ENCODE data around the gene PNPLA2.

Gene PNPLA2

GRCh38 chr11:790721-791564 is 27.8 kb upstream of the PNPLA2 start:
- Histone ChIP-seq H3K36me3 (ENCODE audit: insufficient read depth) (no peaks in the 10 kb centered on the region), H3K9ac (no peak overlapping the region), H3K4me1 (ENCODE audit: low read depth, poor library complexity, severe bottlenecking) (peaks cover 12% of the 10 kb centered on the region), H3K4me3 (IDR thresholded peaks at IDR 0.05; ENCODE audit: insufficient read depth, low read depth, low read length) (no peak overlapping the region), H2AFZ (ENCODE audit: low read depth) (no peak overlapping the region), H4K20me1 (ENCODE audit: insufficient read depth) (no peaks in the 10 kb centered on the region), H3K27me3 (ENCODE audit: insufficient read depth, low read depth) (no peaks in the 10 kb centered on the region), H3K4me2 (no peak overlapping the region), H3K79me2 (ENCODE audit: insufficient read depth, low read depth) (0 out of 2 replicates have a peak, but pooled peaks cover 4% of the 10 kb centered on the region), H3K27ac (no peak overlapping the region)
- TF ChIP-seq CTCF (conservative IDR thresholded peaks at IDR 0.05; ENCODE audit: low read depth, low read length), result no peak

GRCh38 chr11:791658-792534 is 26.8 kb upstream of the PNPLA2 start:
- Histone ChIP-seq H3K36me3 (ENCODE audit: insufficient read depth) (no peaks in the 10 kb centered on the region), H3K4me2 (no peak overlapping the region), H2AFZ (ENCODE audit: low read depth) (no peak overlapping the region), H3K9ac (no peak overlapping the region), H4K20me1 (ENCODE audit: insufficient read depth) (no peaks in the 10 kb centered on the region), H3K79me2 (ENCODE audit: insufficient read depth, low read depth) (0 out of 2 replicates have a peak, but pooled peaks cover 4% of the 10 kb centered on the region), H3K4me3 (IDR thresholded peaks at IDR 0.05; ENCODE audit: insufficient read depth, low read depth, low read length) (no peak overlapping the region), H3K4me1 (ENCODE audit: low read depth, poor library complexity, severe bottlenecking) (peaks cover 16% of the 10 kb centered on the region), H3K27me3 (ENCODE audit: insufficient read depth, low read depth) (no peaks in the 10 kb centered on the region), H3K27ac (no peak overlapping the region)
- TF ChIP-seq CTCF (conservative IDR thresholded peaks at IDR 0.05; ENCODE audit: low read depth, low read length), result no peak

GRCh38 chr11:792535-792821 is 26.2 kb upstream of the PNPLA2 start:
- Histone ChIP-seq H3K4me1 (ENCODE audit: low read depth, poor library complexity, severe bottlenecking) (peaks cover 16% of the 10 kb centered on the region), H3K27ac (no peak overlapping the region), H3K79me2 (ENCODE audit: insufficient read depth, low read depth) (0 out of 2 replicates have a peak, but pooled peaks cover 4% of the 10 kb centered on the region), H3K9ac (no peak overlapping the region), H3K27me3 (ENCODE audit: insufficient read depth, low read depth) (no peaks in the 10 kb centered on the region), H3K4me2 (no peak overlapping the region), H2AFZ (ENCODE audit: low read depth) (no peak overlapping the region), H4K20me1 (ENCODE audit: insufficient read depth) (no peaks in the 10 kb centered on the region), H3K4me3 (IDR thresholded peaks at IDR 0.05; ENCODE audit: insufficient read depth, low read depth, low read length) (no peak overlapping the region), H3K36me3 (ENCODE audit: insufficient read depth) (no peaks in the 10 kb centered on the region)
- no peak for TF ChIP-seq CTCF (conservative IDR thresholded peaks at IDR 0.05; ENCODE audit: low read depth, low read length)

GRCh38 chr11:792873-793272 is 25.8 kb upstream of the PNPLA2 start:
- Histone ChIP-seq H4K20me1 (ENCODE audit: insufficient read depth) (no peaks in the 10 kb centered on the region), H3K27ac (no peak overlapping the region), H3K27me3 (ENCODE audit: insufficient read depth, low read depth) (no peaks in the 10 kb centered on the region), H3K4me2 (no peak overlapping the region), H2AFZ (ENCODE audit: low read depth) (no peak overlapping the region), H3K9ac (no peak overlapping the region), H3K36me3 (ENCODE audit: insufficient read depth) (no peaks in the 10 kb centered on the region), H3K79me2 (ENCODE audit: insufficient read depth, low read depth) (0 out of 2 replicates have a peak, but pooled peaks cover 4% of the 10 kb centered on the region), H3K4me1 (ENCODE audit: low read depth, poor library complexity, severe bottlenecking) (peaks cover 16% of the 10 kb centered on the region), H3K4me3 (IDR thresholded peaks at IDR 0.05; ENCODE audit: insufficient read depth, low read depth, low read length) (no peak overlapping the region)
- TF ChIP-seq CTCF (conservative IDR thresholded peaks at IDR 0.05; ENCODE audit: low read depth, low read length), result no peak

All from KMS-11 (cell line).